T-helper 17 cell (primary cell): ENCODE results near the gene KISS1. TPM values are rescaled to one million over a fixed set of nuclear protein-coding genes. Genes with fewer than 3 reads are reported as not detected.
A peak's percentile ranks its signal among the peaks of the same experiment; 100 is the strongest.

Experiments
- ATAC-seq: fragments of 150-1000 bp; cut with Tn5 transposase; 2 replicates; pipeline ENCODE4 v1.10.0; 2021; ENCODE audit warnings: mild to moderate bottlenecking, moderate library complexity
- DNase-seq, 3 donors: peaks; one replicate each; pipeline versions ENCODE4 v3.0.0 to v3.0.0-alpha.2; 2020 to 2021
- H3K9me3 ChIP-seq: one replicate; pipeline ENCODE4 v1.7.0; 2013; ENCODE audit warnings: low read length, mild to moderate bottlenecking; ENCODE audit not compliant: control insufficient read depth, poor library complexity, severe bottlenecking
- H3K27ac Mint-ChIP-seq: one replicate; pipeline ENCODE4 v1.8.0; 2022; ENCODE audit warnings: mild to moderate bottlenecking, moderate library complexity, mixed read lengths
- H3K27me3 Mint-ChIP-seq: one replicate; pipeline ENCODE4 v1.8.0; 2022; ENCODE audit warnings: mixed read lengths
- H3K36me3 Mint-ChIP-seq: one replicate; pipeline ENCODE4 v1.8.0; 2022; ENCODE audit warnings: low read depth, mixed read lengths
- H3K4me1 Mint-ChIP-seq: one replicate; pipeline ENCODE4 v1.8.0; 2022; ENCODE audit warnings: mild to moderate bottlenecking, mixed read lengths
- H3K4me3 Mint-ChIP-seq: one replicate; pipeline ENCODE4 v1.8.0; 2022; ENCODE audit warnings: mild to moderate bottlenecking, moderate library complexity, mixed read lengths
- total RNA-seq, 4 donors: library from RNA in 2 of 4; stranded (reverse) in 2 of 4; gene quantifications; one replicate each; pipeline ENCODE4 v1.2.3 and lab custom pipeline; 2022 to 2026

The KISS1 gene
- total RNA-seq, 2 donors from 2014 or later = 0.50 TPM; not detected in 1

DNA sequence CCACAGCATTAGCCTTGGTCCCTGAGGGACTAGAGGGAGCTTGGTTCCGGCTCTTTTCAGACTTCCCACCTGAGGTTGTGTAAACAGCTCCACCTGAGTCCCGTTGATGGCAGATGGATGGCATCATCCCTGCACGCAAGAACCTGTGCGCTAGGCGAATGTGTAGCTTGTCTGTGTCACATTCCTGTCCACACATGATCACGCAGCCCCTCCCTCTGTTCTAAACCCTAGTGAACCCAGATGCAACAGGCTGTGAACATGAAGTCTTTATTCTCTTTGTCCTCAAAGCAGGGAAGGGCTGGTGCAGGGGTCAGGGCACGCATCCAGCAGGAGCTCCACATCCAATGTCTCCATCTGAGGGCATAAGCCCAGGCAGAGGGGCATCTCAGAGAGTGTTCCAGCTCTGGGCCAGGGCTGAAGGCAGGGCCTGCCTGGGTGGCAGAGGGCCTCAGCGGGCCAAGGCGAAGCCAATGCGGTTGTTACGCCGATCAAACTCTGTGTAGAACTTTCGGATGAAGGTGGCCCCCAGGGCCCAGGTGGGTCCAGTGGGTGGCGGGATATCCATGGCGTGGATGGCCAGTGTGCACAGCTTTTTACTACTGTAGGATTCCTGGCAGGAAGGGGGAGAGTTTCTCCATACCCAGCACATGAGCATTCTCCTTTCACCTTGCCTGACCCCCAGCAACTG, 41.6 kb downstream of the KISS1 start:
- Mint-ChIP-seq H3K36me3 (no peaks in the 10 kb centered on the region), H3K4me3 (no peak overlapping the region), H3K27ac (no peak overlapping the region), H3K4me1 (peaks cover 10% of the 10 kb centered on the region), H3K27me3 (peaks cover 26% of the 10 kb centered on the region)
- no peak for DNase-seq
- ATAC-seq = no peak
- no peaks in the 10 kb centered on the region for H3K9me3 ChIP-seq

DNA sequence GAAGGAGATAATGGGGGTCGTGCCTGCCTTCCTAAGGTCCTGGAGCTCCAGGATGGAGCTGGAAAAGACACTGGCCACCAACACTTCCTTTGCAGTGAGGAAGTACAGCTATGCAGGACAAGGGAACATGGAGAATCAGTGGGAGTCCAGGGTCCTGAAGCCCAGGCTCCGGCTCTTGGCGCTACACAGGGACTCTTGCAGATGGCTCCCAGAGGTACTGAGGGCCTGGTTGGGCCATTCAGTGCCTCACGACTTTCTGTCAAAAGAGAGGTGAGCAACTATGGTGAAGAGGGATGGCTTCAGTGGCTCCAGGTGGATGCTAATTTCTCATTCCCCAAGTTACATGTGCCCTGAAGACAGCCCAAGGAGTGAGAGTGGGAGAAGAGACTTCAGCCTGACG, 42.6 kb downstream of the KISS1 start:
- peaks cover 17% of the 10 kb centered on the region for H3K27me3 Mint-ChIP-seq
- H3K36me3 Mint-ChIP-seq = no peaks in the 10 kb centered on the region
- H3K4me3 Mint-ChIP-seq = no peak overlapping the region
- no peak for ATAC-seq
- H3K4me1 Mint-ChIP-seq = peaks cover 7% of the 10 kb centered on the region
- H3K27ac Mint-ChIP-seq = no peak overlapping the region
- H3K9me3 ChIP-seq = no peaks in the 10 kb centered on the region
- no peak for DNase-seq

DNA sequence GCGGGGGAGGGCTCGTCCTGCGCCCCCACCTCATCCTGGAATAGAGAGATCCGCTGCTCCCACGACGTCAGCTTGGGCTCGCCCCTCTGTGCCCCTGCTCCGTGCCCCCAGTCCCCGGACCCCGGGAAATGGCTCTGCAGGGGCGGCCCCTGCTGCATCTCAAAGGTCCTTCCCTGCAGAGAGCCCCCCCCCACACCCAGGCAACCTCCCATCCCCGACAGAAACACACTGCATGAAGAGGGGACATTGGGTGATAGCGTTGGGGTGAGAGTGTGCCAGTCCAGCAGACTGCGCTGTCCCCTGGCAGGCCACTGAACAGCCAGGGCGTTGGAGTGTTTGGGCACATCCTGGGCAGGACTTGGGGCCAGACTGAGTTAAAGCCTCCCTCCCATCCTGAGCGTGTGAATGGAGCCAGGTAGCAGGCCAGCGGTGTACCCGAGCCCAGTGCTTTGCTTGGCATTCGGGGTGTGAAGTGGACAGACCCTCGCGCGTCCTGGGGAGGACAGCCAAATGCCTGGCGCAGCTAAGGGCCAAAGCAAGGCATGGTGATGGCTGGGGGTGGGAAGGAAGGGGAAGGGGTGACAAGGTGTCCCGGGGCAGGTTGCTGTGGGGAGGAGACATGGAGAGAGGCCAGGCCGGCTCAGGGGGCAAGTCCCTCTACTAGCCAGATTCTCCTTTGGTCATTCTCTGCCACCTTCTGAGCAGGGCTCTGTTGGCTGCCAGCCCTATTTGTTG, 43.8 kb downstream of the KISS1 start:
- Mint-ChIP-seq H3K4me3 (peak overlapping the region; percentile 80), H3K27ac (peak overlapping the region; percentile 29), H3K27me3 (peaks cover 10% of the 10 kb centered on the region), H3K4me1 (peaks cover 7% of the 10 kb centered on the region), H3K36me3 (no peaks in the 10 kb centered on the region)
- no peaks in the 10 kb centered on the region for H3K9me3 ChIP-seq
- ATAC-seq (no peak), DNase-seq (no peak)

DNA sequence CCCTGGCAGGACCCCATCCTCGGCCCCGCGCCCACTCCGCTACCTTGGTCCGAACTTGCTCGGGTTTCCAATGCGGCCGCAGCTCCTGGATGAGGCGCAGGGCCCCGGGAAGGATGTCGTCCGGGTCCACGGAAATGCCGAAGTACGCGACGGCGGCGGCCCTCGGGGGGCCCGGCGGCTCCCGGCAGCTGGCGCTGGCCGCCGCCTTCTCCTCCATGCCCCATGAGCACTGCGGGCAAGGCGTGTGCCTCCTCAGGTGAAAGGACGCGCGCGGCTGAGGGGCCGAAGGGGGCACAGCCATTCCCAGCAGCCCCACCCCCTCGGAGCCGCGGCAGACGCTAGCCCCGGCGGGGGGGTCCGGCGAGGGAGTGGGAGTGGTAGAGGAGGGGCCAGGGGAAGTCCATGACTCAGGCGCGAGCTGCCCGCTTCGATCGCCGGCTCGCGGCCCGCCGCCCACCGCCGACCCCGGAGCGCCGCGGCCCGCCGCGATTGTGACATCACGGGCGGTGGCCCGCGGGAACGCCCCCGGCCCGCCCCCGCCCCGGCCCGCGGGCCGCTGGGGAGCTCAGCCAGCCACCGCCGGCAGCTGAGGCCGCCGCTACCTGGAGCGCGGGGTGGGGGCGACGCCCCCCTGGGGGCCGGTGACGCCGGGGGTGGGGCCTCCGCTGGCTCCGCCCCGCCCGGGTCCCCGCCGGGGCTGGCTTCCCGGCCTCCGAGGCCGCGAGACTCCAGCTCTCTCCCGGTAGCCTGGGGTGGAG, 44.6 kb downstream of the KISS1 start, which contains the start of gene ETNK2:
ETNK2 (minus strand) TSS at position 493 of the 758 bp plus-strand sequence; CDS start at position 301, 192 bp downstream.
- Mint-ChIP-seq H3K4me3 (peak within 1 kb of the TSS; percentile 86), H3K27me3 (peaks cover 4% of the 10 kb centered on the region), H3K27ac (peak within 1 kb of the TSS; percentile 29), H3K36me3 (no peaks in the 10 kb centered on the region), H3K4me1 (peaks cover 8% of the 10 kb centered on the region)
- ATAC-seq (peak; percentile 87), DNase-seq (peak; percentile 55 to 68 (median 67))
- no peaks in the 10 kb centered on the region for H3K9me3 ChIP-seq

DNA sequence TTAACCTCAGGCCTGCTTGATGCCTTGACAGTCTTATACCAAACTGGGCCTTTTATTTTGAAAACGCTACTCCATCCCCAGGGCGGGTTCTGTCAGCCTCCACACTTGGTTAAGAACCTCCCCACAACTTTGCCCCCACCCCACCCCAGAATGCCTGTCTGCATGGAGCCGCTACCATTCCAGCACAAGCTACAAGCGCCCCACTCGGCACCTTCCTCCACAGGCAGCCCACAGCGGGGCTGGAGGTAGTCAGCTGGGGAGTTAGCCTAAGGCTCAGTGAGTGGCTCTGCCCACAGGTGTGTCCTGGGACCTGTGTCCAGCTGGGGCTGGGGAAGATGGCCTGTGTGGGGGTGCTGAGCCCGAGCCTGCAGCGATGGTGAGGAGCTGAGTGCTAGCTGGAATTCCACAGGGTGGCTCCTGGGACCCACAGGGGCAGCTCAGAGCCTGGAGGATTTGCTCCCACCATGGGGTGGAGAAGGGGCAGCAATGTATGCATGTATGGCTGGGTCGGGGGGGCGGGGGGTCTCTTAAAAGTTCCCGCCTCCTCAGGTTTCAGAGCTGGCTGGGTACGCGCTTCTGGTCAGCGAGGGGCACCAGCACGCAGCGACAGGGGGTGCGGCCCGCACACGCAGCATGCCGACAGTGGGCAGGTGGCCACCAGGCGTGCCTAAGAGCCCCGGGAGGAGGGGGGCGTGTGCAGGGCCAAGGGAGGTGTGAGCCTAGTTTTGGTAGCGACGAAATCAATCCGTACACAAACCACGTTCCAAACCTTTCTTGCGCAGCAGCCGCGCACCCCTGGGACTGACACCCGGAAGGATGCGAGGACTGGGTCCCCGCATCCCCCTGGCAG, 45.4 kb downstream of the KISS1 start:
- DNase-seq (no peak), ATAC-seq (peak; percentile 24)
- H3K9me3 ChIP-seq = no peaks in the 10 kb centered on the region
- Mint-ChIP-seq H3K4me3 (peak overlapping the region; percentile 86), H3K27me3 (no peaks in the 10 kb centered on the region), H3K36me3 (no peaks in the 10 kb centered on the region), H3K4me1 (peaks cover 10% of the 10 kb centered on the region), H3K27ac (peak overlapping the region; percentile 78)

DNA sequence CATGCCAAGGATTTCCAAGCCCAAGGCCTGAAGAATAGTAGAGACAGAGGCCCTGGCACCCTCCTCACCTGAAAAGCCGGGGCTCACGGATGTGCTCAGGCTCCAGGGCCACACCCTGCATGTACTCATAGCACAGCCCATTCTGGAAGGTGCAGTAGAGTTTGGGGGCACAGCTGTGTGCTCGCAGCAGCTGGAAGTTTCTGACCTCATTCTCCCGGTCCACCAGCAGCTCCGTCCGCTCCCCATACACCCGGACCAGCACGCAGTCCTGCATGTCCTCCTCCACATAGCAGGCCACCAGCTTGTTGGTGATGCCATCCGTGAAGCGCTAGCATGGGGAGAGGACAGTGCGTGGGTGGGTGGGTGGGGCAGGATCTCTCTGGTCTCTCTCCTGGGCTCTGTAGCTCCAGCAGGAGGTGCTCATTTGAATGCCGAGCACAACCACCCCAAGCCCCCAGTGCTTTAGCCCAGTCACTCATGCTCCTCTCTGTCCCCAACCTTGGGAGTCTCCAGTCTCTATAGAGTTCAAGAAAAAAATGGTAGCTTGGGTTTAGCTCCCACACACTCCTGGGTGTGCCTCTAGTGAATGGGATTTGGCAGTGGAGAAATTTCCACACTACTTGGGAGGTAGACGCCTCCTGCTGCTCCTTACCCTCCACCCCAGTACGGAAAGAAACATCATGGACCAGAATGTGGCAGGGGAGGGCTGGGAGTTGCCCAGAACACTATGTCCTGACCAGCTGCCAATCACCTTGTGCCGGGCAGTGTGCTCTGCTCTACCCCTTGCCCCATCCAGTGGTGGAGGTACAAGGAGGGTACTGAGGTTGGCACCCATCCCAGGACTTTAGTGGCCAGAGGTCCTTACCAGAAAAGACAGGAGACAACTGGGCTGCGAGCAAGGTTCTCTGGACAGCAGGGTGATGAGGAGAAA, 46.4 kb downstream of the KISS1 start:
- no peak for ATAC-seq
- H3K9me3 ChIP-seq = no peaks in the 10 kb centered on the region
- no peak for DNase-seq
- H3K4me1 Mint-ChIP-seq = peaks cover 10% of the 10 kb centered on the region
- no peaks in the 10 kb centered on the region for H3K36me3 Mint-ChIP-seq
- peak overlapping the region; percentile 86 for H3K4me3 Mint-ChIP-seq
- H3K27ac Mint-ChIP-seq = peak overlapping the region; percentile 78
- peaks cover under 1% of the 10 kb centered on the region for H3K27me3 Mint-ChIP-seq

DNA sequence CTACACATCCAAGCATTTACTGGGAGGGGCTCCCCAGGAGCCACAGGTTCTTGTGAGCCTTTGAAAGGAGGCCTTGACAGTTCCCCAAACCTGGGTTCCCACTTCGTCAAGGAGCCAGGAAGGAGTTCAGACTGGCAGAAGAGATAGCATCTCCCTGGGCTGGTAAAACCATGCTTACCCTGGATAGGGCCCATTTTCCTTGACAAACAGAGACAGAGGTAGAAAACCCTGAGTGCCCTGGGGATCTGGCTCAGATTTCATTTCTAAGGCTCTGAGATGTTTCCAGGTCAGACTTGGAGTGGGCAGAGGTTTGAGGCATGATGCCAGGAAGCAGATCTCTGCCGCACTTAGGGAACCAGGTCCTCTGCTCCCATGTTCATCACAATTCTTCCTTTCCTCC, 47.2 kb downstream of the KISS1 start:
- Mint-ChIP-seq H3K27me3 (peaks cover 6% of the 10 kb centered on the region), H3K36me3 (no peaks in the 10 kb centered on the region), H3K27ac (peak overlapping the region; percentile 78), H3K4me1 (peaks cover 10% of the 10 kb centered on the region), H3K4me3 (peak overlapping the region; percentile 28)
- ATAC-seq = no peak
- H3K9me3 ChIP-seq = no peaks in the 10 kb centered on the region
- no peak for DNase-seq

DNA sequence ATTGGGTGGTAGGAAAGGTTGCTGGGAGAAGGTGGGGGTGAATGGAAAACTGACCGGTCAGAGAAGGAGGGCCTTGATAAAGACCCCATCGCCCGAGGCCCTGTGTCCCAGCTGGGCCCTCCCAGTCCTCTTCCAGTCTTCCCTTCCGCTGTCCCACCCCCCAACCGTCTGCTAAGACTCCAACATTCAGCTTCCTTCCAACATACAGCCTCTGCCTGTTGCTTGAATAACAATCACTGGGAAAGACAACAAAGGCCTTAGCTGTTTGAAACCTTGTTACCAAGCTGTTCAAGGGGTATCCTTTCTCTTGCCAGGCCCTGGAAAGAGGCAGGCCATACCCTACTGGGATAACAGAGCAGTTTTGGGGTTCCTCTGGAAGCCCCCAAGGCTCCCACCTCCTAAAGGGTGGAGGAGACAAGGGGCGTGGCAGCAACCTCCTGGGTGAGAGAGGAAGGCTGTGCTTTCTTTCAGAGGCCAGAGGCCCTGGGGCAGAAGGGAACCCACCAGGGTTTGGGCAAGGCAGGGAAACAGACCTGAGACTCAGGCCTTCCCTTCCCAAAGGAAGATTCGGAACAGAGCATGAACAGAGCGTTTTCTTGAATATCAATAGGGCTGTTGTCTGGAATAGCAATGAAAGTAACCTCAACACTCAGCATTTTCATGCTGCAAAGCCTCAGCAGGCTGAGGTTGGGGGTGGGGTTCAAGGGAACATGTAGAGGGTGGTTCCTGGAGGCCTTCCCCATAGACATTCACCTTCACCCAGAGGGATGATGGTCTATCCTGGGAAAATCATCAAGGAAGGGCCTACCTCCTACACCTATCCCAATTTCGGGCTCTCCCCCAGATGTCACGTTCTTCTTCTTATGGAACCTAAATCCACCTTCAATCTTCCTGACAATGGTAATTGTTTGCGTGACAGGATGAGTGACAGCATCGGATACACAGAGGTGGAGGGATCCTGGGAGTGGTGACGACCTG, 48.6 kb downstream of the KISS1 start:
- no peaks in the 10 kb centered on the region for H3K36me3 Mint-ChIP-seq
- DNase-seq = no peak
- H3K27ac Mint-ChIP-seq = no peak overlapping the region
- no peaks in the 10 kb centered on the region for H3K9me3 ChIP-seq
- H3K4me3 Mint-ChIP-seq = no peak overlapping the region
- peaks cover 6% of the 10 kb centered on the region for H3K27me3 Mint-ChIP-seq
- ATAC-seq = no peak
- H3K4me1 Mint-ChIP-seq = peaks cover 10% of the 10 kb centered on the region

DNA sequence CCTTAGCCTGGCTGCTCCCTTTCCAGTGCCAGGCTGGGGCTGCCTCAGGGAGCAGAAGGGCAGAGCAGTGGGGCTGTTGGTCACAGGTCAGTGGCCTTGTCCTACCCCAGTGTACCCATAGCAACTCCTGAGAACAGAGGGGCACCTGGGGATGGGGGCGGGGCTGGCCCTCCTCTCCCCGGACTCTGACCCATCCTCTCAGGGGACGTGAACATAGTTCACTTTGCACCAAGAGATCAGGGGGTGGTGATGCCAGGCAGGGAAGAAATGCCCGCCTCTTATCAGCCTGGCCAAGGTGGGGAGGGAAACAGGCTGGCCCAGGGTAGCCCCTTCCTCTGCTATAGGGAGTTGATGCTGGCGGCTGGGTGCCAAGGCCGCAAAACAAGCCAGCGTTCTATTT, 49.3 kb downstream of the KISS1 start:
- DNase-seq = no peak
- no peak overlapping the region for H3K4me3 Mint-ChIP-seq
- peaks cover 6% of the 10 kb centered on the region for H3K27me3 Mint-ChIP-seq
- H3K4me1 Mint-ChIP-seq = peaks cover 7% of the 10 kb centered on the region
- H3K36me3 Mint-ChIP-seq = no peaks in the 10 kb centered on the region
- no peak overlapping the region for H3K27ac Mint-ChIP-seq
- H3K9me3 ChIP-seq = no peaks in the 10 kb centered on the region
- no peak for ATAC-seq

DNA sequence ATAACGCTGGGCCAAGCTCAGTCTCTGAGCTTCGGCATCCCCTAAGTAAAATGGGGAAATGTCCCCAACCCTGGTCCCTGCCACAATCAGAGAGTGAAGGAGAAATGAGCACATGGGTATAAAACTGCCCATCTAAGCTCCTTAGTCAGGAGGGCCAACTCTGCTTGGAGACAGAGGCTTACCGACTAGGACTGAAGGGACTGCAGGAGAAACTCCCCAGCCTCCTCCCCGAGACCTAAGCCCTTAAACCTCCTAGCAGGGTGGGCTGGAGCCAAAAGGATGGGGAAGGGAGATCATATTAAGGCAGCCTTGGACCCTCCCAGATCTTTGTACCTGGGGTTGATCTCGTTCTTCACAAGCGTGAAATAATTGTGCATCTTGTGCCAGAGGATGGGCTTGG, 50.0 kb downstream of the KISS1 start:
- no peaks in the 10 kb centered on the region for H3K9me3 ChIP-seq
- Mint-ChIP-seq H3K4me1 (peaks cover 7% of the 10 kb centered on the region), H3K4me3 (no peak overlapping the region), H3K27ac (no peak overlapping the region), H3K27me3 (peaks cover 6% of the 10 kb centered on the region), H3K36me3 (no peaks in the 10 kb centered on the region)
- no peak for DNase-seq
- ATAC-seq = no peak

DNA sequence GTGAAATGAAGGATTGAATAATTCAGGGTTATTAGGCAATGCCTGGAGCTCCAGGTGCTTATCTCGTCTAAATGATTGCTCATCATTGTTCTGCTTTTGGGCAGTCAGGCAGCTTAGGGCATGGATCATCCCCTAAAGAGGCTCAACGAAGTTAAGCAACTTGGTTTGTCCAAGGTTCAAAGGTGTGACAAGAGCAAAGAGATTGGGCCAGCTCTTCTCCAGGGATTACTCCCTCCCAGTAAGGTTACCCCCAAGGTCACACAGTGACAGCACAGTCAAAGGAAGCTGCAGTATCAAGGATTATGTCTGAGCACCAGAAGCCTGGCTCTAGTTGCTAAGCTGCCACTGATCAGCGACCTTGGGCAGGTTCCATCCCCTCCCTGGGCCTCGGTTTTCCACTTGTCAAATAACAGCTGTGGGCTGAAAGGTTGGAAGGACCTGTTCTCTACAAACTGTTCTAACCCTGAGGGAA, 51.2 kb downstream of the KISS1 start:
- no peaks in the 10 kb centered on the region for H3K9me3 ChIP-seq
- peaks cover 5% of the 10 kb centered on the region for H3K4me1 Mint-ChIP-seq
- peaks cover 6% of the 10 kb centered on the region for H3K27me3 Mint-ChIP-seq
- H3K36me3 Mint-ChIP-seq = peaks cover 4% of the 10 kb centered on the region
- H3K4me3 Mint-ChIP-seq = no peak overlapping the region
- ATAC-seq (no peak), DNase-seq (no peak)
- no peak overlapping the region for H3K27ac Mint-ChIP-seq
